Fibroblast of gingiva (primary cell): ENCODE measurements around the gene TSR1.
A peak's percentile ranks its signal among the peaks of the same experiment; 100 is the strongest.

Source experiments
- DNase-seq: peaks from one replicate; pipeline ENCODE4 v3.0.0-alpha.2; 2011; ENCODE audit warnings: low read depth

The TSR1 gene

DNA sequence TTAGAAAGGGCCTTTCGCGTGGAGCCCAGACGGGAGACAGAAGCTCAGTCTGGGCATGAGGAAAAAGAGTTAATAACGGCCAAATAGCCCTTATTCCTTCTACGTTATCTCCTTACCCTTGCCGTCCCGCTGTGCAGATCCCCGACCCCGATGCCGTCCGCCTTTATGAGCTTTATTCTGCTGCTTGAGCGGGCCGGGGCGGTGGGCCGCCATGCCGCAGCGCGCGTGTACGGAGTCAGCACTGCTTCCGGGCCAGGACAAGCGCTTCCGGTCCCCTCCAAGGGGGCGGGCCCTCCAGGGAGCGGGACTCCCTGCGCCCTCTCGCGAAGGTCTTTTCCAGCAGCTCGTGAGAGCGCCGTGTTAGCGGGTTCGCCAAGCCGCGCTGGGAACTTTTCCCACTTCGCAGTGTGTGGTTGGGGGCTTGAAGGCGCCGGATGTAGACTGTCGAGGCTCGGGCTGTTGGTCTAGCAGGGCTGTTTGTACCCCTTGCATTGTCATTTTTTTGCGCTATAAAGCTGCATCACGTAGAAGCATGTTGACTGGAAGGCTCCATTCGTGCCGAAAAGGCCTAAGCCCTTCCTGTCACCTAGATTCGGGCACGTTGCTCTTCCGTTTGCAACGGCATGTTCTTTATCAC lies at the start of gene TSR1:
TSR1 (minus strand) TSS at position 243 of the 637 bp plus-strand sequence; CDS start at position 213, 30 bp downstream.
- DNase-seq: peak; percentile 88

DNA sequence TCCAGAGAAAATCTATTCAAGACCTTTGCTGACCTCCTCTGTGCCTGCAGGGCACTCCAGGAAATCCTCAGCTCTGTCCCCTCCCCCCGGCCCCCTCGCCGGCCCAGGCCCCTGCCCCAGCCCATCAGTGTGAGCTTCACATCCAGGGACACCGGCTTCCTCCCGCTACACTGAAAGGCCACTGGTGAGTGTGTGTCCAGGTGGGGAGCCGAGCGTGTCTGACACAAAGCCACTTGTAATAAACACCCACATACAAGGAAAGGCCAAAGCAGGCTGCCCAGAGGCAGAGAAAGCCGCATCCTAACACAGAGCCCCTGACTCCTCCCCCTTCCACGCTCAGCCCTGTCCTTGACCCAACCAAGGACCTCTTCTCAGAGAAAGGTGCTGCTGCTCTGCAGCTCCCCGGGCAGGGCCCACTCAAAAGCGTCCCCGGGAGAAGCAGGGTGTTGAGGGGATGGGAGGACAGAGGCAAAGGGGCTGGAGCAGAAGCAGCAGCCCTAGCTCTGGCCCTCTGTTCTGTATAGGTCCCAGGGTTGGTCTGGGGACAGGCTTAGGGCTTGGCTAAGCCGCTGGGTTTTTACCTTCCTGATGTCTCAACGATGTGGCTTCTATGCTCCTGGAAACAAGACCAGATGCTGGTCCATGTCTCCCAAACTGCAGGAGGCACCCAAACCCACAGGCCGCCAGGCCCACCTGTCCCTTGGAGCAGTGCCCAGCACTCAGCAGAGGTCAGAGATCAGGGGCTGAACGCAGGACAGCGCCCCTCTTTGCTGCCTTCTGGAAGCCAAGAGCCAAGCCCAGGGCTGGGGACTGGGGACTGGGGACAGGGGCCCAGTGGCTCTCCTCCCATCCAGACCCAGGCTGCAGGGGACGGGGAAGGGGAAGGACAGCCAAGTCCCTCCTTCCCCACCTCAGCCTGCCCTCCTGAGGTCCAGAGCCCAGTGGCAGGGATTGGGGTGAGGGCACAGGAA lies 49.3 kb upstream of the TSR1 start:
- DNase-seq: no peak

DNA sequence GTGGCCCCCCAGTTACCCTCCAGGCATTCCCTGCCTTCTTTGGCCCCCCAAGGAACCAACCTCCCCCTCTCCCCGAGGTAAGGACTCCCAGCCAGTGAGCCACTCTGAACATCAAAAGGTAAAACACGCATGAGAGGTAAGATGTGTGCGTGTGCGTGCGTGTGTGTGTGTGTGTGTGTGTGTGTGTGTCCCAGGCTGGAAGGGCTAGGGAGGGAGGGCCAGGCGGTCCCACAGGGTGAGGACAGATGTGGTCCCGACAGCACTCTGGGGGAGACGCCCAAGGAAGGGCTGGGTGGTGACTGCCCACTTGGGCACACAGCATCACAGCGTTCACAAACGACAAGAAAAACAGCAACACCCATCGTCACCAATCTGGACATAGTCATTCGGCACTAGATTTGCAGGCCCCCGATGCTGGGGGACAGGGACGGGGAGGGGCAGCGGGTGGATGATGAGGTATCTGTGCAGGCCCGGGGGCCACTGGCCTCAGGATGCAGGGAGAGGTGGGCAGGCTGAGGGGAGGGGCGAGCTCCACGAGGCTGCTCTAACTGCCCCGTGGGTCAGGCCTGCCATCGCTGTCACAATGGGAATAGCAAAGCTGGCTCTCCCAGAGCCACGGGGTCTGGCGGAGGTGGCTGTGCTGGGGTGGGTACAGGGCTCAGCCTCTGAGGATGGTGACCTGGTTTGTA lies 48.3 kb upstream of the TSR1 start:
- DNase-seq: no peak

DNA sequence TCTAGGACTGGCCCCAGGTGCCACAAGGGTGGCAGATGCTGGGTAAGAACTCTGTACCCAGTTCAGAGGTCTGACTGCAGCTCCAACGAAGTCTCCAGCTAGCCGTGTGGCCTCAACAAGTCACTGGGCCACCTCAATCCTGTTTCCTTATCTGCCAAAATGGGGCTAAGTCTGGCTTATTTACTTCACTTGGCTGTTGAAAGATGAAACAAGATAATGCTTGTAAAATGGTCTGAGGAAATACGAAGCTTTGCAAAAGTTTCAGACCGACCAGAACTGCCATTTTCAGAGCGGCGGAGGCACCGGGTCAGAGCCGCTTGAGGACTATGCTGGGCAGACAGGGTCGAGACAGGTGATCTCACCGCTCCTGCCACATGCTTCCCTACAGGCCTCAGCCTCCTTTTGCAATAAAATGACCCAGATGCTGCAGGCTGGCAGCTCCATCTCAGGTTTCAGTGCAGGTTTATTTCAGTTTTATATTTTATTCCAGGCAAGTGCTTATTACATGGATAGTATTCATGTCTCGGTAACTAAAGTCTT lies 47.4 kb upstream of the TSR1 start:
- no peak for DNase-seq

DNA sequence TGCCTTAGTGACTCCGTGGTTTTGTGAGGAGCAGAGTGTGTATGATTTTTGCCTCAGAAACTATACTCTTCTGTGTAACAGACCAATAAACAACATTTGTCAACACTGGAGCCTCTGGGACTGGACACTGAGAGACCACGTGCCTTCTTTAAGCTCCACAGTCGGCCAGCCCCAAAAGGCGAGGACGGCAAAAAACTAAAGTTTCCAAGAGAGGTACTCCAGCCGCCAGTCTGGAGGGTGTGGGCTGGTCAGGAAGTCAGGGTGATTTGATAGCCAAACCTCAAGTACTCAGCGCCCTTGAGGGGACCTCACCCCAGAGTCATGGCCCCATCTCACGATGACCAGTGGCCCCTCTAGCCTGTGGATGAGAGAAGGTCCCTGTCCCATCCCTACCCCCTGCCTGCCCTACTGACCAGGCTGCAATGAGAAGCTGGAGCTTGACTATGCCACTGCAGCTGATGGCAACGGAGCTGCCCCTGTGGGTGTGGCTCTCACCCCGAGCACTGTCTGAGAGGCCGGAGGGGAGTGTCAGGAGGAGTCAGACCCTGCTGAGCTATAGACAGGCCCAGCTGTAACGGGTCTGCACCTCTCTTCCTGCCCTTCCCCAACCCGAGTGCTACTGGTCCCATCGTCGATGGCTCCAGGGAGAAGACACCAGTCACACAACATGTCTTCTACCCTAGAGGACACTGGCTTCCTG lies 44.8 kb upstream of the TSR1 start:
- no peak for DNase-seq

DNA sequence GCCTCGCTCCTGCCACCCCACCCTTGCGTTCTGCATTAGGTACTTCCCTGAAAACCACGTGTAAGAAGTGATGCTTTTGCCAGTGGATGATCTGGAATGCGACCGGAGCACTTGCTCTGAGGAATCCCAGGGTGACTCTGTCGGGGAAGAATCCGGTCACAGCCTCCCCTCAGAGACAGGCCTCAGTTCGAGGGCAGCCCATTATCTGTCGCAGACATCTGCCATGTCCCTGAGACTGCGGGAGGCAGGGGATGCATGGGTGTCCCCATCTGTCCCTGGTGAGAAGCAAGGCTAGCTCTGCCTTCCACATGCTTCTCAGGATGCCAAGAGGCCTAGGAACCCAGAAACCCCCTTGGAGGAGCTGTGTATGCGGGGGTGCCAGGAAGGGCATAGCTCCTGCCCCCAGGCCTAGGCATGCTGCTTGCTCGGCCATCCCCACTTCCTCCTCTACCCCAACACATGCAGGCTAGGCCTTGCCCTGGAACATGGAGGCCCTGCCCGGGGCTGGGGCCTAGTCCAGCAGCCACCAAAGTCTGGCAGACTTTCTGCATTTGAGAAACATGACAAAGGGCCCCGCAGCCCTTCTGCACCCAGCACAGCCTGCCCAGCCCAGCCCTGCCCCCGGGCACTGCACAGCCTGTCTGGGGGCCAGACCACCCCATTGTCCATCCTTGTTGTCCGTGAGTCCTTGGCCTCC lies 44.1 kb upstream of the TSR1 start:
- DNase-seq: no peak

GRCh38 chr17:2379489-2380225 lies 43.4 kb upstream of the TSR1 start:
- DNase-seq: no peak

DNA sequence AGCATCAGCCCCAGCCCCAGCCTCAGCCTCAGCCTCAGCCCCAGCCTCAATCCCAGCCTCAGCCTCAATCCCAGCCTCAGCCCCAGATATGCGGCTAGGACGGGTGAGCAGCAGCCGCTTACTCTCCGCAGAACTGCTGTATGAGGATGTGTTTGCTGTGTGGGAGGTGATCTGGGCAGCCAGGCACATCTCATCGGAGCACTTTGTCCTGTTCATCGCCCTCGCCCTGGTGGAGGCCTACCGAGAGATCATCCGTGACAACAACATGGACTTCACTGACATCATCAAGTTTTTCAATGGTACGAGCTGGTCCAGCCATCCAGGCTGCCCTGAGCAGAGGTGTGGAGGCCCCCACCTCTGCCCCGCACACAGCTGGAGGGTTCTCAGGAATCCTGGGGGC lies 42.6 kb upstream of the TSR1 start:
- DNase-seq: no peak

GRCh38 chr17:2377659-2378058 lies 41.4 kb upstream of the TSR1 start:
- DNase-seq: no peak

- DNase-seq: no peak
These were observed 39.9 kb upstream of the TSR1 start for GRCh38 chr17:2376107-2376506.

- no peak for DNase-seq
These were observed 39.1 kb upstream of the TSR1 start for GRCh38 chr17:2375406-2375805.

DNA sequence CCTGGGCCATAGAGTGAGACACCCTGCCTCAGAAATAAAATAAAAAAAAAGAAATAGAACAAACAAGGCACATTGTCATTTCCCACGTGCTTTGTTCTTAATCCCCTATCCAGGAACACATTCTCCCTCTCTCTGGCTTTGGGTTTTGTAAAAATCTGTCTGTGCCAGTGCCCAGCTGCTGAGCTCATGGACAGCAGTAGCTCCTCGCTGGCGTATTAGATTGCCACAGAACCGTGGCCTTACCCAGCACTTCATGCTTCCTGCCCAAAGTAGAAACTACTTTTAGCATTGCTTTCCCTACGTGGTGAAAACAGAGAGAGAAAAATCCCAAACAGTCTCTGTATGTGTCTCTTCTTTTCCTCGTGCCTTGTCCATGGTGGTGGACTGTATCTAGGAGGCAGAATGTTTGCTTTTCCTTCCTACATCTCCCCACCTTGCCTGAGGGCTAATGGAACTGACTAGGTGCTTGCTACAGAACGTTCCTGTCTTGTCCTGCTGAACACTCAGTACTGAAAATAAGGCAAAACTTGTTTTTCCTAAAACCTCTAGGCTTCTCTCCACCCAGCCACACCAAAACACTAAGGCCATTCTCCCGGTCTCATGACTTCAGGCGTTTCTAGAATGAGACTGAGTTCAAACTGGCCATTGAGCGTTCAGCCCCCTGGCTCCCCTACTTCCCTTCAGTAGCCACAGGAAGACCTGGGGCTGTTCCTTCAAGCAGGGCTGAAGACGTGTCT lies 38.5 kb upstream of the TSR1 start:
- DNase-seq: no peak

DNA sequence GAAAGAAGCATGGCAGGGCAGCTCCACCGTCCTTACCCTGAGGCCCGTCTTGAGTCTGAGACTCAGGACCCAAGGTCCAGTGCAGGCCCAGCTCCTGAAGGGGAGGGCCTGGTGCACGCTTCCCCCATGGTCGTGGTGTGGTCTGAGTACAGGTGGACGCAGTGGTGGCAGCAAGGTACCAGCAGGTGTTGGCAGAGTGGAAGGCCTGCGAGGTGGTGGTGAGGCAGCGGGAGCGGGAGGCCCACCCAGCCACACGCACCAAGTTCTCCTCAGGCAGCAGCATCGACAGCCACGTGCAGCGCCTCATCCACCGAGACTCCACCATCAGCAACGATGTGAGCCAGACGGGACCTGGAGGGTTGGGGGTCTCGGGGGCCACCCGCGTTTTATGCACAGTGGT lies 36.9 kb upstream of the TSR1 start:
- DNase-seq: no peak

DNA sequence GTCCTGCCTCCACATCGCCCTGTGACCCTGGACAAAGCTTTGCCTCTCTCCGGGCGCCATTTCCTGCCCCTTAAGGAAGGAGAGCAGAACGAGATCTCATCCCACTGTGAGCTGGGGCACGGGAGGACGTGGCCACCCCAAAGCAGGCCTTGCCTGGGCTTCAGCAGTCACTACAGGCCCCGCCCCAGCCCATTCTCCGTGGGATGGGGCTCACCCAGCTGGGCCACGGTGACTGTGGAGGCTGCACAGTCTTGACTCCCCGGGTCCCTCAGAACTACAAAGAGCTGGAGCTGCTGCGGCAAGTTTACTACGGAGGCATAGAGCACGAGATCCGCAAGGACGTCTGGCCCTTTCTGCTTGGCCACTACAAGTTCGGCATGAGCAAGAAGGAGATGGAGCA lies 36.4 kb upstream of the TSR1 start:
- DNase-seq: no peak

DNA sequence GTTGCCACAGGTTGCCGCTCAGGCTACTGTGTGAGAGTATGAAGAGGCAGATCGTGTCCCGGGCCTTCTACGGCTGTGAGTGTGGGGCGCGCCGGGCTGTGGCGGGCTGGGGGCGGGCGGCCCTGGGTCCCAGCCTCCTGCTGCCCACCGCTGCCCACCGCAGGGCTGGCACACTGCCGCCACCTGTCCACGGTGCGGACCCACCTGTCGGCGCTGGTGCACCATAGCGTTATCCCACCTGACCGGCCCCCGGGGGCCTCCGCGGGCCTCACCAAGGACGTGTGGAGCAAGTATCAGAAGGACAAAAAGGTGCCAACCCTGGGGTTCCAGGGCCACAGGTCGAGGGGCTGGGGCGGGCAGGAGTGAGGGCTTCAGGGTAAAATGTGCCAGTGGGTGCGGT lies 35.9 kb upstream of the TSR1 start:
- DNase-seq: no peak

DNA sequence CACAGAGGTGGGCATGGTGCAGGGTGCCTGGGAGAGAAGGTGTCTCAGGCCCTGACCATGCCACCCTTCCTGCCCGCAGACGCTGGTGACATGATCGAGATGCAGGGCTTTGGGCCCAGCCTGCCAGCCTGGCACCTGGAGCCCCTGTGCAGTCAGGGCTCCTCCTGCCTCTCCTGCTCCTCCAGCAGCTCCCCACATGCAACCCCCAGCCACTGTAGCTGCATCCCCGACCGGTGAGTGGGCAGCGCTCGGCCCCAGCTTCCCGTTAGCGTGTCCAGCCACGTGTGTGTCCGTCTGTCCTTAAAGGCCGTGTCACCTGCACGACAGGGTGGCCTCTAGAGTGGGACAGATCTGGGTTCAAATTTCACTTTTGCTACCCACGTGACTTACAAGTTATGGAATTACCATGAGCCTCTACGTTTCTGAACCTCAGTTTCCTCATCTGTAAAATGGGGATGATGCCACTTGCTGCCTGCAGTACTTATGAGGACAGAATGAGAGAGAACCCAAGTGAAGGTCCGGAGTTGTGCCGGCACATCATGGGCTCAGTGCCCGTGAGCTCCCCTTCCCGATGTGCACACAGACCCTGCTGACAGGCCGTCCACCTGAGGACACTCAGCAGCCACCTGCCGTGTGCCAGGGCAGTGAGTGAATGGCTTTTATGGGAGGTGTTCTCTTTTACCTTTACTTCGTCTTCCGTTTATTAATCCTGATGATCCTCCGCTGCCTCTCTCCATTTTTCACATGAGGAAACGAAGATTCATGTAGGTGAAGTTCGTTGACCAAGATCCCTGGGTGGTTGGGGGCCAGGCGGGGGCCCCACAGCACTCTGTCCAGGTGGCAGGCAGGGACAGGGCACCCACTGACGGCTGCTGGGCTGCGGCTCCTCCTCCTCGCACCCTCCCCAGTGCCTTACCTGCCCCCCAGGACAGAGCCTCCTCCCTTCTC lies 35.2 kb upstream of the TSR1 start:
- DNase-seq: no peak

GRCh38 chr17:2370211-2370589 lies 33.9 kb upstream of the TSR1 start:
- DNase-seq: no peak

GRCh38 chr17:2369551-2370210 lies 33.4 kb upstream of the TSR1 start:
- DNase-seq: no peak
